Astrocyte (in vitro differentiated cells and primary cell): ENCODE data around the gene HOMER1. TPM values are rescaled to one million over a fixed set of nuclear protein-coding genes. Genes with fewer than 3 reads are reported as not detected.

Experiments
- DNase-seq: peaks from one replicate; pipeline ENCODE4 v3.0.0-alpha.2; 2010; ENCODE audit warnings: low read depth
- FAIRE-seq: peaks from 2 replicates; lab custom pipeline; 2011; peaks lifted over from hg19 to GRCh38; lab: Jason Lieb, UNC
- H2AFZ ChIP-seq: 2 replicates; pipeline ENCODE4 v1.6.0; 2012; ENCODE audit warnings: low read depth, low read length, inconsistent platforms
- H3K27ac ChIP-seq: 2 replicates; pipeline ENCODE4 v1.5.1; 2011; ENCODE audit warnings: low read depth, low read length, inconsistent platforms
- H3K27me3 ChIP-seq: 2 replicates; pipeline ENCODE4 v1.6.0; 2011; ENCODE audit warnings: low read length, inconsistent platforms; ENCODE audit not compliant: insufficient read depth
- H3K36me3 ChIP-seq: 2 replicates; pipeline ENCODE4 v1.5.1; 2011; ENCODE audit warnings: low read length, inconsistent platforms; ENCODE audit not compliant: insufficient read depth
- H3K4me1 ChIP-seq: 2 replicates; pipeline ENCODE4 v1.5.1; 2011; ENCODE audit warnings: low read length, inconsistent platforms; ENCODE audit not compliant: insufficient read depth
- H3K4me2 ChIP-seq: 2 replicates; pipeline ENCODE4 v1.6.0; 2012; ENCODE audit warnings: low read length, inconsistent platforms
- H3K4me3 ChIP-seq: 2 replicates; pipeline ENCODE4 v1.5.1; 2011; ENCODE audit warnings: low read depth, mild to moderate bottlenecking, low read length, inconsistent platforms; ENCODE audit not compliant: insufficient read depth
- H3K79me2 ChIP-seq: 2 replicates; pipeline ENCODE4 v1.6.0; 2012; ENCODE audit warnings: mild to moderate bottlenecking, low read length, inconsistent platforms; ENCODE audit not compliant: insufficient read depth
- H3K9ac ChIP-seq: 2 replicates; pipeline ENCODE4 v1.6.0; 2012; ENCODE audit warnings: mild to moderate bottlenecking, low read length, inconsistent platforms
- H3K9me3 ChIP-seq: 2 replicates; pipeline ENCODE4 v1.5.1; 2012; ENCODE audit warnings: low read depth, mild to moderate bottlenecking, low read length, inconsistent platforms; ENCODE audit not compliant: insufficient read depth
- H4K20me1 ChIP-seq: 2 replicates; pipeline ENCODE4 v1.6.0; 2012; ENCODE audit warnings: low read length, inconsistent platforms; ENCODE audit not compliant: insufficient read depth
- H3K27ac Mint-ChIP-seq: one replicate; pipeline ENCODE4 v1.8.0; 2021; ENCODE audit warnings: mild to moderate bottlenecking, mixed read lengths; ENCODE audit not compliant: unreplicated experiment
- H3K27me3 Mint-ChIP-seq: one replicate; pipeline ENCODE4 v1.8.0; 2021; ENCODE audit warnings: low read depth, mixed read lengths; ENCODE audit not compliant: unreplicated experiment
- H3K36me3 Mint-ChIP-seq: one replicate; pipeline ENCODE4 v1.8.0; 2021; ENCODE audit warnings: low read depth, mixed read lengths; ENCODE audit not compliant: unreplicated experiment
- H3K4me1 Mint-ChIP-seq: one replicate; pipeline ENCODE4 v1.8.0; 2021; ENCODE audit warnings: low read depth, mixed read lengths; ENCODE audit not compliant: unreplicated experiment
- H3K4me3 Mint-ChIP-seq: one replicate; pipeline ENCODE4 v1.8.0; 2021; ENCODE audit warnings: mild to moderate bottlenecking, moderate library complexity, mixed read lengths; ENCODE audit not compliant: unreplicated experiment
- H3K9me3 Mint-ChIP-seq: one replicate; pipeline ENCODE4 v1.8.0; 2021; ENCODE audit warnings: mild to moderate bottlenecking, mixed read lengths; ENCODE audit not compliant: unreplicated experiment
- EZH2 ChIP-seq: IDR thresholded peaks from 2 replicates; pipeline ENCODE4 v1.6.1; 2012; ENCODE audit warnings: mild to moderate bottlenecking, low read length, inconsistent platforms; ENCODE audit not compliant: insufficient read depth
- total RNA-seq: library from RNA; stranded (reverse); gene quantifications from 2 replicates; pipeline ENCODE4 v1.2.1, GENCODE V29; 2021
- TF ChIP-seq, protein P1 (sequence below): IDR thresholded peaks from 2 replicates; pipeline ENCODE4 v1.5.1; 2011; ENCODE audit warnings: low read depth, mild to moderate bottlenecking, inconsistent platforms, low read length, moderate library complexity; ENCODE audit not compliant: insufficient read depth

HOMER1 gene
- total RNA-seq, 1 donor from 2014 or later, result 26.9 TPM

DNA sequence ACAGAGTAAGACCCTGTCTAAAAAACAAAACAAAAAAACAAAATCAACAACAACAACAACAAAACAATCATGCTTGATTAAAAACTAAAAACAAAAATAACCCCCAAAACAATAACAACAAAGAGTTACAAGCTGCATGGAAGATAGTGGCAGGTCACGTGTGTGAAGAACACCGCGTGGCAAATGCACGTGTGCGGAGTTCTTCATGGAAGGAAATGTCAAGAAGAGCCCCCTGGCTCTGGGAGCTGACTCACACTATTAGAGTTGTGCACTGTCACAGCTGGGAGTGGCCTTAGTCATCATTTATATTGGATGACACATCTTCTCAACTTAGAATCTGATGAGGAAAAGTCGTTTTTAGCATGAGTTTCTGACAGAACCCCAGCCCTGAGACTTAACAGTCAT is 167.5 kb downstream of the HOMER1 start:
- Histone ChIP-seq H3K4me3 (no peak overlapping the region), H3K4me1 (peaks cover 6% of the 10 kb centered on the region), H3K9ac (no peak overlapping the region), H4K20me1 (no peaks in the 10 kb centered on the region), H3K9me3 (no peaks in the 10 kb centered on the region), H3K79me2 (no peaks in the 10 kb centered on the region), H3K4me2 (peak overlapping the region; percentile 20), H2AFZ (no peak overlapping the region), H3K27ac (no peak overlapping the region), H3K27me3 (no peaks in the 10 kb centered on the region), H3K36me3 (no peaks in the 10 kb centered on the region)
- DNase-seq (peak; percentile 46), FAIRE-seq (no peak)
- Mint-ChIP-seq H3K36me3 (peaks cover 11% of the 10 kb centered on the region), H3K4me3 (no peak overlapping the region), H3K27ac (peak overlapping the region; percentile 59), H3K27me3 (no peaks in the 10 kb centered on the region), H3K9me3 (no peaks in the 10 kb centered on the region), H3K4me1 (peaks cover 6% of the 10 kb centered on the region)
- TF ChIP-seq, protein P1, sequence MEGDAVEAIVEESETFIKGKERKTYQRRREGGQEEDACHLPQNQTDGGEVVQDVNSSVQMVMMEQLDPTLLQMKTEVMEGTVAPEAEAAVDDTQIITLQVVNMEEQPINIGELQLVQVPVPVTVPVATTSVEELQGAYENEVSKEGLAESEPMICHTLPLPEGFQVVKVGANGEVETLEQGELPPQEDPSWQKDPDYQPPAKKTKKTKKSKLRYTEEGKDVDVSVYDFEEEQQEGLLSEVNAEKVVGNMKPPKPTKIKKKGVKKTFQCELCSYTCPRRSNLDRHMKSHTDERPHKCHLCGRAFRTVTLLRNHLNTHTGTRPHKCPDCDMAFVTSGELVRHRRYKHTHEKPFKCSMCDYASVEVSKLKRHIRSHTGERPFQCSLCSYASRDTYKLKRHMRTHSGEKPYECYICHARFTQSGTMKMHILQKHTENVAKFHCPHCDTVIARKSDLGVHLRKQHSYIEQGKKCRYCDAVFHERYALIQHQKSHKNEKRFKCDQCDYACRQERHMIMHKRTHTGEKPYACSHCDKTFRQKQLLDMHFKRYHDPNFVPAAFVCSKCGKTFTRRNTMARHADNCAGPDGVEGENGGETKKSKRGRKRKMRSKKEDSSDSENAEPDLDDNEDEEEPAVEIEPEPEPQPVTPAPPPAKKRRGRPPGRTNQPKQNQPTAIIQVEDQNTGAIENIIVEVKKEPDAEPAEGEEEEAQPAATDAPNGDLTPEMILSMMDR, result no peak

DNA sequence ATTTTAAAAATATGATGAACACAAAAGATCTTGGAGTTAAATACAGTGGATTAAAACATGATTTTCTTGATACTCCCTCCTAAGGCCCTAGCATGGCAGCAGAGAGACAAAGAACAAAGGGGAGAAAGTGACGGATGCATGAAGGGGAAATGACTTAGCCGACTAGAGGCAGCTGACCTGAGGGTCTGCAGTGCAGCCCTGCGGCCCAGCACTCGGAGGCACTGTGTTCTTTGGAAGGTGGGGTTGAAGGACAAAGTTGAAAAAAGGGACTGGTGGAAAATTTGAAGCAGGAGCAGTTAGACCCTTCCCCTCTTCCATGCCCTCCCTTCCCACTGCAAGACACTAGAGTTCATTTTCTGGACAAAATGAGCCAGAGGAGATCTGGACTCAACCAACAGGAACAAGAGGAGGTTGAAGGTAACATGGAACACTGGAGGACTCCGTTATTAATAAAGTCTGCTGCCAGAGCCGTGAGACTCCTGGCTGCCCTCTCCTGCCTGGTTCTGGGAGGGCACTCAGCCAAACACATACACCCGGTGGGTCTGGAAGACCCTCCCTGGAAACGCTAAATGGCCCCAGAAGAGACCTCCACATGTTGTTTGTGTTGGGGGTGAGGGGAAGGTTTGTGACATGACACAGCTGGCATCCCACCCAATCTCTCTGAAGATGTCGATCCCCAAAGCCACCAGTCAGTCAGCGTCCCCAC is 179.9 kb downstream of the HOMER1 start:
- Histone ChIP-seq H3K36me3 (no peaks in the 10 kb centered on the region), H3K27ac (no peak overlapping the region), H4K20me1 (no peaks in the 10 kb centered on the region), H3K27me3 (no peaks in the 10 kb centered on the region), H3K9me3 (no peaks in the 10 kb centered on the region), H2AFZ (no peak overlapping the region), H3K79me2 (no peaks in the 10 kb centered on the region), H3K9ac (no peak overlapping the region), H3K4me1 (no peaks in the 10 kb centered on the region), H3K4me2 (no peak overlapping the region), H3K4me3 (no peak overlapping the region)
- H3K4me1 Mint-ChIP-seq, result peaks cover 3% of the 10 kb centered on the region
- no peak overlapping the region for H3K27ac Mint-ChIP-seq
- peaks cover 12% of the 10 kb centered on the region for H3K9me3 Mint-ChIP-seq
- FAIRE-seq (no peak), DNase-seq (no peak)
- peaks cover 13% of the 10 kb centered on the region for H3K36me3 Mint-ChIP-seq
- no peak overlapping the region for H3K4me3 Mint-ChIP-seq
- no peaks in the 10 kb centered on the region for H3K27me3 Mint-ChIP-seq
- TF ChIP-seq, protein P1, result no peak
- TF ChIP-seq EZH2, result no peak

DNA sequence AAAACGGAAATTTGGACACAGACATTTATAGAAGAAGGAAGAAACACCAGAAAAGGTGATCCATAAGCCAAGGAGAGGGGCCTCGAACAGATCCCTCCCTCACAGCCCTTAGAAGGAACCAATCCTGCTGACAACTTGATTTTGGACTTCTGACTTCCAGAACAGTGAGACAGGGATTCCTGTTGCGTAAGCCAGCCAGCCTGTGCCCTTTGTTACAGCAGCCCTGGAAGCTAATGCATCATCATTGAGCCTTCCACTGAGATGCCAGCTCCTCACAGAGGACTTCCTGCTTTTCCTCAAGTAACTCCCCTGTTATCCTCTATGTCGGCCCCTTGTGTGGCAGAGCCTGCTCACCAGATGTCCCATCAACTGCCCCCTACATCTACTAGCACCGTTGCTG is 183.9 kb downstream of the HOMER1 start:
- DNase-seq (no peak), FAIRE-seq (no peak)
- Histone ChIP-seq H3K27me3 (no peaks in the 10 kb centered on the region), H3K4me1 (no peaks in the 10 kb centered on the region), H2AFZ (no peak overlapping the region), H3K79me2 (no peaks in the 10 kb centered on the region), H3K36me3 (no peaks in the 10 kb centered on the region), H3K27ac (no peak overlapping the region), H3K9me3 (no peaks in the 10 kb centered on the region), H3K9ac (no peak overlapping the region), H3K4me3 (no peak overlapping the region), H4K20me1 (no peaks in the 10 kb centered on the region), H3K4me2 (no peak overlapping the region)
- H3K27ac Mint-ChIP-seq, result no peak overlapping the region
- peaks cover 5% of the 10 kb centered on the region for H3K4me1 Mint-ChIP-seq
- TF ChIP-seq, protein P1, result no peak
- no peak for TF ChIP-seq EZH2
- no peaks in the 10 kb centered on the region for H3K27me3 Mint-ChIP-seq
- peaks cover 4% of the 10 kb centered on the region for H3K9me3 Mint-ChIP-seq
- H3K36me3 Mint-ChIP-seq, result peaks cover 14% of the 10 kb centered on the region
- H3K4me3 Mint-ChIP-seq, result no peak overlapping the region
